Esophagus squamous epithelium (tissue), 5 donors: Measurements from ENCODE around the gene TRIM65. TPM values are rescaled to one million over a fixed set of nuclear protein-coding genes. Genes with fewer than 3 reads are reported as not detected.
"Not testable (repeated sequence)": the region's sequence is repeated elsewhere in the genome, so short reads cannot be mapped to it uniquely, and the experiment has no call there.

ENCODE experiments used
- DNase-seq: peaks from one replicate; lab custom pipeline; 2025; lab: John Stamatoyannopoulos, UW
- H3K27ac ChIP-seq, 4 donors: fragments of 200-600 bp; sonication (generic); one replicate each; pipeline ENCODE4 v1.5.1; 2016 to 2019; ENCODE audit warnings: mild to moderate bottlenecking in 1 of 4
- H3K27me3 ChIP-seq, 4 donors: fragments of 200-600 bp; sonication (generic); 1 replicate in 3 of 4; 2 replicates in 1 of 4; pipeline versions ENCODE4 v1.5.1 to v1.6.0; 2017 to 2021; ENCODE audit warnings: antibody characterized with exemption in 1 of 4
- H3K36me3 ChIP-seq, 3 donors: fragments of 200-600 bp; sonication (generic); one replicate each; pipeline ENCODE4 v1.5.1; 2016 to 2019
- H3K4me1 ChIP-seq, 3 donors: fragments of 200-600 bp; sonication (generic); one replicate each; pipeline ENCODE4 v1.5.1; 2017 to 2019
- H3K4me3 ChIP-seq, 4 donors: fragments of 200-600 bp; sonication (generic); 1 replicate in 3 of 4; 2 replicates in 1 of 4; pipeline ENCODE4 v1.5.1; 2016 to 2019; ENCODE audit warnings: mild to moderate bottlenecking in 2 of 4, moderate library complexity in 1 of 4
- H3K9me3 ChIP-seq, 3 donors: fragments of 200-600 bp; sonication (generic); one replicate each; pipeline ENCODE4 v1.5.1; 2016 to 2019
- POLR2A ChIP-seq, 4 donors: fragments of 450-650 bp; IDR thresholded peaks; one replicate each; pipeline ENCODE4 v1.6.1; 2017; ENCODE audit warnings: antibody characterized with exemption in 4 of 4, mild to moderate bottlenecking in 4 of 4, moderate library complexity in 3 of 4
- WGBS, 2 donors: methylation state at CpG; one replicate each; pipeline ENCODE4 v1.1.5; 2018; 5-methylcytosine and 5-hydroxymethylcytosine counted together
- intact Hi-C: fragments of 100-400 bp; cut with DNase I; formaldehyde crosslinking; loops from one replicate; pipeline ENCODE4 v1.15.0; 2022
- total RNA-seq, 4 donors: library from RNA; depleted of rRNA; stranded (reverse); fragments of >200 nt; gene quantifications; one replicate each; pipeline ENCODE4 v1.1.0, GENCODE V29; 2016
- TF ChIP-seq, protein P1 (sequence below), 6 experiments: fragments of 450-650 bp in 4 of 6; fragments of 200-600 bp in 2 of 6; sonication (generic) in 2 of 6; IDR thresholded peaks; one replicate each; pipeline ENCODE4 v1.5.1; 2016 to 2019; ENCODE audit warnings: antibody characterized with exemption in 6 of 6, mild to moderate bottlenecking in 4 of 6, moderate library complexity in 4 of 6
- donor health status: DM: yes; HTN: yes; CAD: no.

The TRIM65 gene
- total RNA-seq, 4 donors from 2014 or later = 17.3 to 24.6 (median 19.6) TPM

DNA sequence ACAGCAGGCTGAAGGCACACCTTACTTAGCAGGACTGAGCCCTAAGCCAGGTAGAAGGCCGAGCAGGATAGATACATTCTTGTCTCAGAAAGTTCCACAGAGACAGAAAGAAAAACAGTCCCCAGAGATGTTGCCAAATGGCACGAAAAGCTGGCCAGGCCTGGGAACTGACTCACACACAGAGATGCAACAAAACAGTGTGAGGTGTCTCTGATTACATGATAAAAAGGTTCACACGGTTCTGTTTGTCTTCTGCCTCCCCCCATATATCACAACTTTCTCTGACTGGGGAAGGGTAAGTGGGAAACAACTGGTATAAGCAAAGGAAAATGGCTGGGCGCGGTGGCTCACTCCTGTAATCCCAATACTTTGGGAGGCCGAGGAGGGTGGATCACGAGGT is 43.3 kb downstream of the TRIM65 start:
- no peak for DNase-seq
- no peak for TF ChIP-seq POLR2A (IDR thresholded peaks at IDR 0.05)
- TF ChIP-seq, protein P1, sequence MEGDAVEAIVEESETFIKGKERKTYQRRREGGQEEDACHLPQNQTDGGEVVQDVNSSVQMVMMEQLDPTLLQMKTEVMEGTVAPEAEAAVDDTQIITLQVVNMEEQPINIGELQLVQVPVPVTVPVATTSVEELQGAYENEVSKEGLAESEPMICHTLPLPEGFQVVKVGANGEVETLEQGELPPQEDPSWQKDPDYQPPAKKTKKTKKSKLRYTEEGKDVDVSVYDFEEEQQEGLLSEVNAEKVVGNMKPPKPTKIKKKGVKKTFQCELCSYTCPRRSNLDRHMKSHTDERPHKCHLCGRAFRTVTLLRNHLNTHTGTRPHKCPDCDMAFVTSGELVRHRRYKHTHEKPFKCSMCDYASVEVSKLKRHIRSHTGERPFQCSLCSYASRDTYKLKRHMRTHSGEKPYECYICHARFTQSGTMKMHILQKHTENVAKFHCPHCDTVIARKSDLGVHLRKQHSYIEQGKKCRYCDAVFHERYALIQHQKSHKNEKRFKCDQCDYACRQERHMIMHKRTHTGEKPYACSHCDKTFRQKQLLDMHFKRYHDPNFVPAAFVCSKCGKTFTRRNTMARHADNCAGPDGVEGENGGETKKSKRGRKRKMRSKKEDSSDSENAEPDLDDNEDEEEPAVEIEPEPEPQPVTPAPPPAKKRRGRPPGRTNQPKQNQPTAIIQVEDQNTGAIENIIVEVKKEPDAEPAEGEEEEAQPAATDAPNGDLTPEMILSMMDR (IDR thresholded peaks at IDR 0.05) = no peak
- intact Hi-C loops = no loop called here
- H3K27me3 ChIP-seq = no peaks in the 10 kb centered on the region
- WGBS, 2 donors = 64 to 66% methylated on average over 7 of the region's 7 CpGs
- H3K9me3 ChIP-seq = no peaks in the 10 kb centered on the region
- H3K4me1 ChIP-seq = peaks cover 17 to 84% (median 41%) of the 10 kb centered on the region in 3 donors
- H3K27ac ChIP-seq = peak overlapping the region; percentile 29 to 99 (median 79)
- H3K36me3 ChIP-seq = peaks cover 18 to 47% (median 25%) of the 10 kb centered on the region in 3 donors
- peak overlapping the region in 1 of 4 donors; percentile 98 for H3K4me3 ChIP-seq

DNA sequence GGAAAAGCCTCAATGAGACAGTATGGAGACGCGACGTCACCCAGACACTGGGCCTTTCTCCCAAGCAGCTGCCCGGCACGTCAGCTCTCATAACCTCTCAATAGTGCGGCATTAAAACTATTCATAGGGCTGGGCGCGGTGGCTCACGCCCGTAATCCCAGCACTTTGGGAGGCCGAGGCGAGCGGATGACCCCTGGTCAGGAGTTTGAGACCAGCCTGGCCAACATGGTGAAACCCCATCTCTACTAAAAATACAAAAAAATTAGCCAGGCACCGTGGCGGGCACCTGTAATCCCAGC is 45.1 kb downstream of the TRIM65 start:
- Histone ChIP-seq H3K27ac (peak overlapping the region in 1 of 4 donors; percentile 16), H3K4me1 (peaks cover 17 to 90% (median 55%) of the 10 kb centered on the region in 3 donors), H3K36me3 (peaks cover 35 to 65% (median 42%) of the 10 kb centered on the region in 3 donors)
- H3K27me3 ChIP-seq, H3K4me3 ChIP-seq, H3K9me3 ChIP-seq, DNase-seq, intact Hi-C loops: not testable (repeated sequence)
- 86 to 93% methylated on average over 9 to 15 of the region's 15 CpGs for WGBS, 2 donors

DNA sequence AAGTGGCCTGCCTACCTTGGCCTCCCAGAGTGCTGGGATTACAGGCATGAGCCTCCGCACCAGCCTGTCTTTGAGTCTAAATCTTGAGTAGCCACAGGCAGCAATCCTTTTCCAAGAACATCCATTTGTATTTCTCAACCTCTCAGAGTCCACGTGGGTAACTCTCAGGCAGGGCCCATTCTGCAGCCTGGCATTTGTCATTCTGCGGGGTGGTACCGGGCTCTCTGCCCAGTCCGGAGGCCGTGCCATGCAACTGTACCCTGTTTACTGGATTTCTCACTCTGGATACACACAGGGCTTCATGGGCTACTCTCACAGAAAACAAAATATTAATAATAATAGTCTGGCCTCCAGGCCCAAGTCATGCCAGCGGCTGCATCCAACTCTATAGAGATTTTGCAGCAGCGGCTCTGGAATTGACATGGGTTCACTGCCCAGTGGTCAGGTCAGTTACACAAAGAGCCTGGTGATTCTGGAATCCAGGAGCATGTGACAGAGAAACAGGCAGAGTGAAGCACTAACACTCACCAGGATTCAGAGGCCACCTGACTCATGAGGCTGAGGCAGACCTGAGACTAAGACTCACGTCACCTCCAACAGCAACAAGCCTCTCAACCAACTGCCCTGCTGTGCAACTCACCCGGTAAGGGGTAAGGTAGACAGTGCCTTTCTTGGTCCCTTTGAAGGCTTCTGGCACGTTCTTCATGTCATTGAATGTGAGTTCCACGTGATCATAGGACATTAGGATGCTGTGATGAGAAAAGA is 45.6 kb downstream of the TRIM65 start:
- no peak for DNase-seq
- peaks cover 22 to 90% (median 55%) of the 10 kb centered on the region in 3 donors for H3K4me1 ChIP-seq
- TF ChIP-seq POLR2A (IDR thresholded peaks at IDR 0.05) = no peak
- TF ChIP-seq, protein P1 (IDR thresholded peaks at IDR 0.05) = no peak

DNA sequence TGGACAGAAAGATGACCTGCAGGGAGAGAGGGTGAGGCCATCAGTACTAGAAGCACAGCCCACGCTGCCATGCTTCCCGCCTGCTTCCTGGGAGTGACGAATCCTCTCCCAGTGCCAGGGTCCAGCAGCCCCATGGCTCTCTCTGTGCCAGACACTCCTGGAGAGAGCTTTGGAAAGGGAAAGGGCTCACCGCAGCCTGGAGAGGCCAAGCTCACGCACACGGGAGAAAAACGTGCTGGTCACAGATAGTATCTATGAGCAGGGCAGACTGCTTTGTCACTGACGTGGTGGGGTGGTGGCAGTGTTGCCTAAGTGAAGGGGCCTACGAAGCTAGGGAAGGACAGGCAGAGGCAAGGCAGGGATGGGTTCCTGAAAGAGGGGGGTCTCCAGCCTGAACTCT is 47.0 kb downstream of the TRIM65 start:
- Histone ChIP-seq H3K9me3 (no peaks in the 10 kb centered on the region), H3K27me3 (no peaks in the 10 kb centered on the region), H3K27ac (peak overlapping the region in 3 of 4 donors; percentile 11 to 95 (median 90)), H3K4me3 (no peak overlapping the region), H3K36me3 (peaks cover 41 to 74% (median 49%) of the 10 kb centered on the region in 3 donors), H3K4me1 (peaks cover 35 to 100% (median 68%) of the 10 kb centered on the region in 3 donors)
- intact Hi-C loops = no loop called here
- WGBS, 2 donors = 79 to 82% methylated on average over 5 to 7 of the region's 9 CpGs
- TF ChIP-seq, protein P1 (IDR thresholded peaks at IDR 0.05) = no peak
- no peak for TF ChIP-seq POLR2A (IDR thresholded peaks at IDR 0.05)
- no peak for DNase-seq

More for the DNA sequence above, 45.6 kb downstream of the TRIM65 start:
- no peaks in the 10 kb centered on the region for H3K9me3 ChIP-seq
- peaks cover 41 to 70% (median 47%) of the 10 kb centered on the region in 3 donors for H3K36me3 ChIP-seq
- H3K27me3 ChIP-seq = no peaks in the 10 kb centered on the region
- 87 to 91% methylated on average over 9 to 10 of the region's 12 CpGs for WGBS, 2 donors
- no peak overlapping the region for H3K4me3 ChIP-seq
- intact Hi-C loops = no loop called here
- H3K27ac ChIP-seq = peak overlapping the region in 1 of 4 donors; percentile 16

DNA sequence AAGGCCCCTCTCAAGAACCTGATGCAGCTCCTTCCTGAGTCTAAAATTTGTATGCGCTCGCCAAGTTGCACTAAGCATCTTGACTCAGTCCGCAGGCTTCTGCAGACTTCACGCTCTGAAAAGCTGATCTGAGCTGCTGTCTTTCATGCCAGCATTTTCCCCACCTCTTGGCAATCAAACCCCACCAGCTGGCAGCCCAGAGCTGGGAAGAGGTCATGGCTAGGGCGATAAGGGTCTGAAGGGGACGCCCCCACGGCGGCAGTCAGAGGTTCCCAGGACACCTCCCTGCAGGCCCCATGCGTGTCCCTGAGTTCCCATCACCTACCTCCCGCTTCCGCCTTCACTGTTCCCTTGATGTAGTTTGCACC is 47.5 kb downstream of the TRIM65 start:
- no peak for DNase-seq
- no peaks in the 10 kb centered on the region for H3K27me3 ChIP-seq
- peak overlapping the region; percentile 23 to 95 (median 90) for H3K27ac ChIP-seq
- TF ChIP-seq POLR2A (IDR thresholded peaks at IDR 0.05) = no peak
- TF ChIP-seq, protein P1 (IDR thresholded peaks at IDR 0.05) = no peak
- no peak overlapping the region for H3K4me3 ChIP-seq
- intact Hi-C loops = no loop called here
- peaks cover 36 to 100% (median 69%) of the 10 kb centered on the region in 3 donors for H3K4me1 ChIP-seq
- peaks cover 41 to 74% (median 49%) of the 10 kb centered on the region in 3 donors for H3K36me3 ChIP-seq
- H3K9me3 ChIP-seq = no peaks in the 10 kb centered on the region
- 78 to 88% methylated on average over 9 to 11 of the region's 11 CpGs for WGBS, 2 donors
